BLaER1 treated with 17β-estradiol and CSF1 and Interleukin-3, amounts not matched to agents 10 nM and 100 nM (cell line): ENCODE results near the gene BAIAP2L2.
"Not testable (repeated sequence)": the region's sequence is repeated elsewhere in the genome, so short reads cannot be mapped to it uniquely, and the experiment has no call there.

Source experiments
- H3K27ac ChIP-seq, 11 experiments: shearing (Covaris generic); formaldehyde crosslinking; 2 replicates each; pipeline ENCODE4 v1.8.1; 2022
- H3K27me3 ChIP-seq, 11 experiments: shearing (Covaris generic); formaldehyde crosslinking; 2 replicates each; pipeline ENCODE4 v1.8.1; 2022
- H3K36me3 ChIP-seq, 11 experiments: shearing (Covaris generic); formaldehyde crosslinking; 2 replicates each; pipeline ENCODE4 v1.8.1; 2022
- H3K4me1 ChIP-seq, 10 experiments: shearing (Covaris generic); formaldehyde crosslinking; 2 replicates each; pipeline ENCODE4 v1.8.1; 2022
- H3K4me2 ChIP-seq, 11 experiments: shearing (Covaris generic); formaldehyde crosslinking; 2 replicates each; pipeline ENCODE4 v1.8.1; 2022
- H3K4me3 ChIP-seq, 10 experiments: shearing (Covaris generic); formaldehyde crosslinking; 2 replicates each; pipeline ENCODE4 v1.8.1; 2022
- H3K9ac ChIP-seq, 11 experiments: shearing (Covaris generic); formaldehyde crosslinking; 2 replicates each; pipeline ENCODE4 v1.8.1; 2022
- H3K9me3 ChIP-seq, 11 experiments: shearing (Covaris generic); formaldehyde crosslinking; replicated peaks in 1 of 11; 2 replicates each; pipeline ENCODE4 v1.8.1; 2022
- H4K20me1 ChIP-seq, 11 experiments: shearing (Covaris generic); formaldehyde crosslinking; 2 replicates each; pipeline ENCODE4 v1.8.1; 2022
- Cebpa-rat ChIP-seq, 11 experiments: shearing (Covaris generic); IDR thresholded peaks; 2 replicates each; pipeline ENCODE4 v1.8.1; 2022

BAIAP2L2 gene

GRCh38 chr22:38038890-38039812, 71.3 kb downstream of the BAIAP2L2 start:
- Histone ChIP-seq H3K36me3 (no peaks in the 10 kb centered on the region), H3K9ac (no peak overlapping the region), H3K4me2 (no peak overlapping the region), H3K9me3 (no peaks in the 10 kb centered on the region), H3K4me1 (peaks cover 43 to 55% (median 44%) of the 10 kb centered on the region in 10 experiments), H3K4me3 (no peak overlapping the region), H3K27ac (no peak overlapping the region), H3K27me3 (no peaks in the 10 kb centered on the region), H4K20me1 (peaks cover 0 to 5% (median 0%) of the 10 kb centered on the region in 11 experiments; a peak in 1 of 22 replicates)
- TF ChIP-seq Cebpa-rat (IDR thresholded peaks at IDR 0.05), result no peak

GRCh38 chr22:38038426-38038825, 72.1 kb downstream of the BAIAP2L2 start:
- H3K4me1 ChIP-seq, result peaks cover 47 to 62% (median 50%) of the 10 kb centered on the region in 10 experiments
- H3K9me3 ChIP-seq, result no peaks in the 10 kb centered on the region
- no peak overlapping the region for H3K9ac ChIP-seq
- no peak overlapping the region for H3K4me3 ChIP-seq
- no peaks in the 10 kb centered on the region for H3K36me3 ChIP-seq
- H3K4me2 ChIP-seq, result no peak overlapping the region
- H3K27ac ChIP-seq, result no peak overlapping the region
- TF ChIP-seq Cebpa-rat (IDR thresholded peaks at IDR 0.05), result no peak
- no peaks in the 10 kb centered on the region for H3K27me3 ChIP-seq
- H4K20me1 ChIP-seq, result peaks cover 0 to 5% (median 0%) of the 10 kb centered on the region in 11 experiments; a peak in 1 of 22 replicates

GRCh38 chr22:38037367-38038150, 72.9 kb downstream of the BAIAP2L2 start:
- H3K9ac ChIP-seq, H3K27ac ChIP-seq, H4K20me1 ChIP-seq, H3K9me3 ChIP-seq, H3K36me3 ChIP-seq, H3K4me3 ChIP-seq, H3K27me3 ChIP-seq, H3K4me2 ChIP-seq: not testable (repeated sequence)
- H3K4me1 ChIP-seq, result peaks cover 47 to 62% (median 56%) of the 10 kb centered on the region in 10 experiments

DNA sequence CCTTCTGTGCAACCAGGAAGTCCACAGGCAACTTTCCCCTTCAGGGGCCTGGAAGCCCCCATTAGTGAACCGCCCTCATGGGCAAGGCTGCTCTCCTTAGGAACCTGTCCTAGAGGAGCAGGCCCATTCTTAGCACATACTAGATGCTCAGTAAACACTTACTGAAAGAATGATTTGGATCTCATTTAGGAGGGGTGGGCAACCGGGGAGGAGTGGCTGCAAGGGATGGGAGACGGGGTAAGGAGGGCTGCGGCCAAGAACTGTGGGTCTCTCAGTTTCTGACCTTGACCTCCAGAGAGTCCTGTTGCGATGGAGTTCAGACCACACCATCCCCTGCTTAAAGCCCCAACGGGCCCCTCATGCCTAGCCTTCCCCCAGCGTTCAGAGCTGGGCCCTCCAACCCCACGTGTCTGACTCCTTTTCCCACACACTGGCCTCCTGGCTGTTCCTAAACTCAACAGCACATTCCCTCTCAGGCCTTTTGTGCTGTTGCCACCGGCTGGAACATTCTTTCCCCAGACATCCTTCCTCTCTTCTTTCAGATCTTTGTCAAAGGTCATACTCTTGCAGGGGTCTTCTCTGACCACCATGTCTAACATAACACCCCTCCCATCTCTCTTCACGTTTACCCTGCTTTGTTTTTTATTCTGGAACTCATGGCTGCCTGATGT, 74.0 kb downstream of the BAIAP2L2 start:
- Histone ChIP-seq H3K9ac (0 out of 22 replicates have a peak overlapping the region, but pooled peaks of 1 of the 11 experiments have one; percentile 20), H3K9me3 (no peaks in the 10 kb centered on the region), H3K27ac (no peak overlapping the region), H3K4me2 (peak overlapping the region in 9 of 11 experiments; percentile 58 to 93 (median 76); a peak in 14 of 22 replicates), H3K27me3 (no peaks in the 10 kb centered on the region), H4K20me1 (no peaks in the 10 kb centered on the region), H3K4me1 (peaks cover 41 to 58% (median 51%) of the 10 kb centered on the region in 10 experiments), H3K36me3 (no peaks in the 10 kb centered on the region), H3K4me3 (no peak overlapping the region)
- TF ChIP-seq Cebpa-rat (IDR thresholded peaks at IDR 0.05), result no peak

DNA sequence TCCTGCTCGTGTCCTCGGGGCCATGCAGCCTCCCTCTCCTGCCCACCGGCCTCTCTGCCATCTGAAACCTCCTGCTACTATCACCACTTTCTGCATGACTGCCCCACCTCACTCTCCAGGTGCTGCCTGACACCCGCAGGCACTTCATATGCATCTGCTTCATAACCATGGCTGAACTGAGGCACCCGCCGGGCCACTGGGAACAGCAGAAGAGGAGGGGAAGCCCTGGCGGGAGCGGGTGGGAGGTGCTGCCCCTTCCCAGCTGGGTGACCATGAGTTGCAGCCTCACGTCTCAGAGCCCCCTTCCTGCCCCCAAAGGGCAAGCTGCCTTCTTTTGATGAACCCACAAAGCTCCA, 75.0 kb downstream of the BAIAP2L2 start:
- H3K4me1 ChIP-seq, result peaks cover 42 to 62% (median 55%) of the 10 kb centered on the region in 10 experiments
- H3K4me2 ChIP-seq, result peak overlapping the region; percentile 58 to 93 (median 83)
- no peak for TF ChIP-seq Cebpa-rat (IDR thresholded peaks at IDR 0.05)

More for the DNA sequence above, 75.0 kb downstream of the BAIAP2L2 start:
- Histone ChIP-seq H3K27me3 (no peaks in the 10 kb centered on the region), H3K36me3 (no peaks in the 10 kb centered on the region), H3K27ac (peak overlapping the region in 5 of 11 experiments; percentile 3 to 83 (median 58); a peak in 4 of 22 replicates), H3K4me3 (no peak overlapping the region), H3K9me3 (no peaks in the 10 kb centered on the region), H4K20me1 (no peaks in the 10 kb centered on the region), H3K9ac (peak overlapping the region in 6 of 11 experiments; percentile 13 to 61 (median 34); a peak in 5 of 22 replicates)
